GM12878 (cell line): ENCODE results near the gene CYTL1. TPM values are rescaled to one million over a fixed set of nuclear protein-coding genes. Genes with fewer than 3 reads are reported as not detected.

Experiments
- ATAC-seq: fragments of 200-7000 bp; cut with Tn5 transposase; 3 replicates; pipeline ENCODE4 v1.9.1; 2020; ENCODE audit warnings: mild to moderate bottlenecking, moderate library complexity
- BruUV-seq: library from RNA; stranded (reverse); fragments of 400-500 nt; replicated peaks from 2 replicates; lab custom pipeline; 2021; lab: Mats Ljungman, UMichigan
- CTCF ChIA-PET: fragments of 300-600 bp; sonication (Branson Sonifier 250); formaldehyde crosslinking; extraction: SDS; loops from one replicate; lab custom pipeline; 2021; ENCODE audit warnings: inconsistent platforms; lab: Yijun Ruan, JAX
- POLR2A ChIA-PET: fragments of 350-600 bp; formaldehyde crosslinking; extraction: SDS; loops from one replicate; lab custom pipeline; 2021; ENCODE audit warnings: inconsistent platforms; lab: Charles Lee
- RAD21 ChIA-PET: fragments of 300-600 bp; sonication (Branson Sonifier 250); formaldehyde crosslinking; loops from one replicate; lab custom pipeline; 2023; ENCODE audit warnings: antibody characterized with exemption; ENCODE audit not compliant: unreplicated experiment; lab: Charles Lee
- SMC1A ChIA-PET: fragments of 300-600 bp; sonication (Branson Sonifier 250); formaldehyde crosslinking; loops from one replicate; lab custom pipeline; 2023; ENCODE audit not compliant: unreplicated experiment, uncharacterized antibody; lab: Charles Lee
- DNase-seq: peaks from one replicate; pipeline ENCODE4 v3.0.0-alpha.2; 2011; ENCODE audit warnings: low read depth, low spot score
- FAIRE-seq: peaks from 3 replicates; lab custom pipeline; 2011; peaks lifted over from hg19 to GRCh38; lab: Jason Lieb, UNC
- H2AFZ ChIP-seq: 2 replicates; pipeline ENCODE4 v1.6.0; 2011; ENCODE audit warnings: low read depth, low read length, control low read depth; ENCODE audit not compliant: control insufficient read depth
- H3K27ac ChIP-seq: 2 replicates; pipeline ENCODE4 v1.5.1; 2011; ENCODE audit warnings: control low read depth; ENCODE audit not compliant: control insufficient read depth, insufficient read depth
- H3K27me3 ChIP-seq, 2 experiments: replicated peaks in 1 of 2; 2 replicates each; pipeline versions ENCODE4 v1.6.0 to v1.6.1; 2011; ENCODE audit warnings: low read length in 1 of 2; ENCODE audit not compliant: control insufficient read depth in 2 of 2, insufficient read depth in 2 of 2
- H3K36me3 ChIP-seq, 2 experiments: 2 replicates each; pipeline ENCODE4 v1.5.1; 2011; ENCODE audit warnings: low read length in 1 of 2; ENCODE audit not compliant: control insufficient read depth in 2 of 2, insufficient read depth in 2 of 2
- H3K4me1 ChIP-seq: 2 replicates; pipeline ENCODE4 v1.6.1; 2011; ENCODE audit warnings: mild to moderate bottlenecking, low read length, moderate library complexity, mixed read lengths; ENCODE audit not compliant: control insufficient read depth, insufficient read depth
- H3K4me2 ChIP-seq: 2 replicates; pipeline ENCODE4 v1.6.0; 2011; ENCODE audit warnings: control low read depth; ENCODE audit not compliant: control insufficient read depth, insufficient read depth
- H3K4me3 ChIP-seq: fragments of 200-600 bp; sonication (generic); 2 replicates; pipeline ENCODE4 v1.5.1; 2016
- H3K79me2 ChIP-seq: 2 replicates; pipeline ENCODE4 v1.6.0; 2011; ENCODE audit warnings: low read length; ENCODE audit not compliant: control insufficient read depth, insufficient read depth
- H3K9ac ChIP-seq: 2 replicates; pipeline ENCODE4 v1.8.0; 2011; ENCODE audit warnings: low read length, control low read depth, mixed read lengths; ENCODE audit not compliant: control insufficient read depth, insufficient read depth
- H3K9me3 ChIP-seq: replicated peaks from 3 replicates; pipeline ENCODE4 v1.5.1; 2011; ENCODE audit warnings: mild to moderate bottlenecking, low read length; ENCODE audit not compliant: control insufficient read depth, insufficient read depth
- H4K20me1 ChIP-seq: 2 replicates; pipeline ENCODE4 v1.6.0; 2011; ENCODE audit not compliant: control insufficient read depth, insufficient read depth
- BCL11A ChIP-seq: IDR thresholded peaks from 2 replicates; pipeline ENCODE4 v1.6.1; 2011; ENCODE audit warnings: low read depth, low read length
- CBFB ChIP-seq: IDR thresholded peaks from 2 replicates; pipeline ENCODE4 v1.6.1; 2016; ENCODE audit warnings: antibody characterized with exemption, low read depth
- CREB1 ChIP-seq: IDR thresholded peaks from 2 replicates; pipeline ENCODE4 v1.6.1; 2012; ENCODE audit warnings: low read depth, mild to moderate bottlenecking, inconsistent platforms
- EGR1 ChIP-seq, 2 experiments: IDR thresholded peaks; 1 replicate in 1 of 2; 2 replicates in 1 of 2; pipeline ENCODE4 v1.6.1; 2011 to 2012; ENCODE audit warnings: low read depth in 2 of 2, low read length in 2 of 2, borderline replicate concordance in 1 of 2, mild to moderate bottlenecking in 1 of 2, moderate library complexity in 1 of 2
- ETV6 ChIP-seq, 2 experiments: fragments of 450-650 bp in 1 of 2; IDR thresholded peaks in 1 of 2; conservative IDR thresholded peaks in 1 of 2; 2 replicates each; pipeline ENCODE4 v1.6.1; 2014; ENCODE audit warnings: antibody characterized with exemption in 1 of 2, borderline replicate concordance in 1 of 2, low read depth in 1 of 2, mild to moderate bottlenecking in 1 of 2, moderate library complexity in 1 of 2
- GABPA ChIP-seq: IDR thresholded peaks from 2 replicates; pipeline ENCODE4 v1.6.1; 2014; ENCODE audit warnings: antibody characterized with exemption, low read depth, mild to moderate bottlenecking, inconsistent platforms
- JUND ChIP-seq: IDR thresholded peaks from 2 replicates; pipeline ENCODE4 v1.6.1; 2012; ENCODE audit warnings: low read depth, mild to moderate bottlenecking, low read length, improper control_type of control experiment, moderate library complexity
- KLF5 ChIP-seq: fragments of 450-650 bp; IDR thresholded peaks from 2 replicates; pipeline ENCODE4 v1.6.1; 2014; ENCODE audit warnings: mild to moderate bottlenecking; ENCODE audit not compliant: partially characterized antibody
- MEF2A ChIP-seq: IDR thresholded peaks from 2 replicates; pipeline ENCODE4 v1.6.1; 2011; ENCODE audit warnings: low read depth, mild to moderate bottlenecking, low read length, moderate library complexity; ENCODE audit not compliant: insufficient read depth
- MXI1 ChIP-seq: fragments of 150-350 bp; IDR thresholded peaks from 2 replicates; pipeline ENCODE4 v1.6.1; 2011; ENCODE audit warnings: low read depth, mild to moderate bottlenecking, inconsistent platforms, low read length, improper control_type of control experiment
- NFXL1 ChIP-seq: fragments of 450-650 bp; IDR thresholded peaks from 2 replicates; pipeline ENCODE4 v1.6.1; 2017; ENCODE audit warnings: antibody characterized with exemption, mild to moderate bottlenecking, borderline replicate concordance
- PAX8 ChIP-seq: fragments of 450-650 bp; IDR thresholded peaks from 2 replicates; pipeline ENCODE4 v1.6.1; 2017; ENCODE audit warnings: mild to moderate bottlenecking, moderate library complexity
- SKIL ChIP-seq: fragments of 450-650 bp; IDR thresholded peaks from 2 replicates; pipeline ENCODE4 v1.6.1; 2017; ENCODE audit warnings: mild to moderate bottlenecking, low read depth, inconsistent platforms; ENCODE audit not compliant: poor library complexity, severe bottlenecking
- SREBF2 ChIP-seq: IDR thresholded peaks from 2 replicates; pipeline ENCODE4 v1.6.1; 2012; ENCODE audit warnings: mild to moderate bottlenecking, low read length
- STAT3 ChIP-seq: IDR thresholded peaks from 2 replicates; pipeline ENCODE4 v1.6.1; 2011; ENCODE audit warnings: low read depth, low read length, improper control_type of control experiment
- TBL1XR1 ChIP-seq: IDR thresholded peaks from 2 replicates; pipeline ENCODE4 v1.6.1; 2012; ENCODE audit warnings: low read depth, low read length, improper control_type of control experiment
- TCF12 ChIP-seq: IDR thresholded peaks from 2 replicates; pipeline ENCODE4 v1.6.1; 2011; ENCODE audit warnings: low read depth, mild to moderate bottlenecking, low read length
- ZNF274 ChIP-seq: IDR thresholded peaks from one replicate; pipeline ENCODE4 v1.8.0; 2011; ENCODE audit not compliant: insufficient read length, insufficient read depth
- WGBS: methylation state at CpG from one replicate; pipeline ENCODE4 v1.1.6; 2016; ENCODE audit warnings: low lambda C conversion rate; ENCODE audit not compliant: insufficient replicate concordance, insufficient coverage; ENCODE audit errors: missing lambda C conversion rate; 5-methylcytosine and 5-hydroxymethylcytosine counted together
- in situ Hi-C: fragments of 300-500 bp; cut with MboI; formaldehyde crosslinking; loops from 9 replicates; pipeline ENCODE4 v1.14.3; 2018; ENCODE audit warnings: mixed read lengths
- intact Hi-C: fragments of 100-400 bp; cut with micrococcal nuclease; formaldehyde crosslinking; loops from one replicate; pipeline ENCODE4 v1.14.2; 2022; ENCODE audit not compliant: unreplicated experiment
- polyA plus RNA-seq, 11 experiments: library from polyadenylated mRNA; depleted of rRNA in 4 of 11; unstranded in 6 of 11; stranded (reverse) in 5 of 11; fragments of >200 nt; fragmentation: Nextera tagmentation in 4 of 11; fragmentation: Illumina TruSeq in 1 of 11; extraction: Ambion mirVana in 4 of 11; extraction: Trizol in 1 of 11; gene quantifications; 1 replicate in 1 of 11; 2 replicates in 10 of 11; pipeline versions ENCODE4 v1.2.1 to v1.2.3, GENCODE V29; 2011 to 2016; ENCODE audit warnings: inconsistent platforms in 2 of 11, missing spikeins in 2 of 11, low read depth in 1 of 11
- total RNA-seq, 4 experiments: library from RNA; depleted of rRNA in 3 of 4; stranded (reverse); fragments of >200 nt in 3 of 4; fragmentation: Illumina TruSeq in 1 of 4; extraction: Trizol in 1 of 4; gene quantifications; 2 replicates each; pipeline versions ENCODE4 v1.2.1 to v1.2.3, GENCODE V29; 2013 to 2021

The CYTL1 gene
- total and polyA plus RNA-seq, 10 of the 15 experiments (the other 5 are each of a cell fraction or from before 2014, with no cell fraction given), result not detected

- Histone ChIP-seq H3K4me1 (no peaks in the 10 kb centered on the region), H4K20me1 (no peaks in the 10 kb centered on the region), H3K27me3 (0 out of 4 replicates have a peak, but pooled peaks cover 0 to 3% of the 10 kb centered on the region in 2 experiments), H3K9me3 (no peaks in the 10 kb centered on the region), H3K9ac (no peak overlapping the region), H3K4me2 (no peak overlapping the region), H3K79me2 (no peaks in the 10 kb centered on the region), H2AFZ (no peak overlapping the region), H3K4me3 (no peak overlapping the region), H3K36me3 (no peaks in the 10 kb centered on the region), H3K27ac (no peak overlapping the region)
- CTCF ChIA-PET, result no interaction called here
- TF ChIP-seq TBL1XR1, result no peak
- no peak for TF ChIP-seq TCF12
- no peak for TF ChIP-seq GABPA
- TF ChIP-seq SKIL, result no peak
- RAD21 ChIA-PET, result no interaction called here
- POLR2A ChIA-PET, result no interaction called here
- ATAC-seq (no peak), DNase-seq (no peak), FAIRE-seq (no peak)
- in situ Hi-C loops (no loop called here), intact Hi-C loops (no loop called here)
- SMC1A ChIA-PET, result no interaction called here
- BruUV-seq, result no TSS peak
Observed at GRCh38 chr4:5027346-5027745, 8.1 kb upstream of the CYTL1 start.

- no peaks in the 10 kb centered on the region for H4K20me1 ChIP-seq
- ChIA-PET POLR2A (no interaction called here), CTCF (no interaction called here), RAD21 (no interaction called here), SMC1A (no interaction called here)
- H3K9me3 ChIP-seq, result no peaks in the 10 kb centered on the region
- H3K27ac ChIP-seq, result no peak overlapping the region
- H3K4me3 ChIP-seq, result no peak overlapping the region
- no peaks in the 10 kb centered on the region; a peak in 1 of 4 replicates for H3K27me3 ChIP-seq
- intact Hi-C loops (no loop called here), in situ Hi-C loops (no loop called here)
- H3K4me2 ChIP-seq, result no peak overlapping the region
- DNase-seq (no peak), ATAC-seq (no peak), FAIRE-seq (no peak)
- H3K9ac ChIP-seq, result no peak overlapping the region
- no peak overlapping the region for H2AFZ ChIP-seq
- no peaks in the 10 kb centered on the region for H3K79me2 ChIP-seq
- BruUV-seq, result no TSS peak
- no peaks in the 10 kb centered on the region for H3K4me1 ChIP-seq
- whole genome bisulfite sequencing, result 16% methylated on average over 3 of the region's 3 CpGs
- no peaks in the 10 kb centered on the region for H3K36me3 ChIP-seq
- TF ChIP-seq NFXL1 (no peak), STAT3 (no peak), CREB1 (no peak), SREBF2 (no peak), EGR1 (IDR thresholded peaks at IDR 0.05; ENCODE audit: borderline replicate concordance in 1 of 2, low read depth in 2 of 2, low read length in 2 of 2) (no peak), KLF5 (no peak), JUND (no peak), CBFB (no peak), BCL11A (no peak), ETV6 (conservative IDR thresholded peaks at IDR 0.05 in 1 of 2, IDR thresholded peaks at IDR 0.05 in 1 of 2; ENCODE audit: borderline replicate concordance in 1 of 2, low read depth in 1 of 2) (no peak), MEF2A (no peak), MXI1 (no peak), PAX8 (no peak), ZNF274 (no peak)
Observed at GRCh38 chr4:5026371-5026770, 7.1 kb upstream of the CYTL1 start.
